Common myeloid progenitor, CD34-positive (primary cell): ENCODE data around the gene C16orf90.
"Not testable (repeated sequence)": the region's sequence is repeated elsewhere in the genome, so short reads cannot be mapped to it uniquely, and the experiment has no call there.

Experiments used
- CTCF ChIA-PET: fragments of 350-600 bp; sonication (Branson Sonifier 250); formaldehyde crosslinking; loops from one replicate; lab custom pipeline; 2021; ENCODE audit warnings: antibody characterized with exemption; lab: Charles Lee
- POLR2A ChIA-PET: fragments of 350-600 bp; sonication (Branson Sonifier 250); formaldehyde crosslinking; loops from one replicate; lab custom pipeline; 2021; ENCODE audit warnings: antibody characterized with exemption; lab: Charles Lee
- DNase-seq, 3 donors: peaks; one replicate each; pipeline versions ENCODE4 v3.0.0 to v3.0.0-alpha.2; 2013
- H3K27ac ChIP-seq, 2 experiments: 1 replicate in 1 of 2; 2 replicates in 1 of 2; pipeline ENCODE4 v1.7.0; 2013; ENCODE audit warnings: inconsistent platforms in 2 of 2, low read length in 2 of 2, mild to moderate bottlenecking in 2 of 2, low read depth in 1 of 2, moderate library complexity in 1 of 2; ENCODE audit not compliant: severe bottlenecking in 2 of 2, insufficient read depth in 1 of 2, poor library complexity in 1 of 2
- H3K27me3 ChIP-seq, 5 experiments: replicated peaks in 2 of 5; 1 replicate in 3 of 5; 2 replicates in 2 of 5; pipeline versions ENCODE4 v1.6.1 to v1.7.0; 2013; ENCODE audit warnings: low read length in 4 of 5, mild to moderate bottlenecking in 2 of 5, moderate library complexity in 2 of 5, inconsistent platforms in 1 of 5; ENCODE audit not compliant: insufficient read depth in 5 of 5, control insufficient read depth in 4 of 5
- H3K36me3 ChIP-seq, 4 experiments: 1 replicate in 2 of 4; 2 replicates in 2 of 4; pipeline versions ENCODE4 v1.6.1 to v1.7.0; 2013; ENCODE audit warnings: low read length in 3 of 4, control low read depth in 1 of 4, mild to moderate bottlenecking in 1 of 4; ENCODE audit not compliant: control insufficient read depth in 4 of 4, insufficient read depth in 4 of 4
- H3K4me1 ChIP-seq, 4 experiments: 1 replicate in 3 of 4; 2 replicates in 1 of 4; pipeline versions ENCODE4 v1.6.1 to v1.7.1; 2013; ENCODE audit warnings: low read length in 3 of 4, mild to moderate bottlenecking in 3 of 4, control low read depth in 1 of 4, inconsistent platforms in 1 of 4, moderate library complexity in 1 of 4; ENCODE audit not compliant: control insufficient read depth in 4 of 4, insufficient read depth in 4 of 4; ENCODE audit errors: control extremely low read depth in 1 of 4
- H3K4me3 ChIP-seq, 7 experiments: 1 replicate in 4 of 7; 2 replicates in 3 of 7; pipeline versions ENCODE4 v1.5.1 to v1.7.0; 2013; ENCODE audit warnings: mild to moderate bottlenecking in 7 of 7, low read length in 6 of 7, moderate library complexity in 6 of 7, inconsistent platforms in 2 of 7, low read depth in 2 of 7, control low read depth in 1 of 7; ENCODE audit not compliant: insufficient read depth in 4 of 7, control insufficient read depth in 1 of 7; ENCODE audit errors: extremely low read depth in 1 of 7
- H3K9me3 ChIP-seq, 5 experiments: 1 replicate in 4 of 5; 2 replicates in 1 of 5; pipeline versions ENCODE4 v1.6.1 to v1.7.1; 2013; ENCODE audit warnings: low read length in 4 of 5, mild to moderate bottlenecking in 2 of 5, inconsistent platforms in 1 of 5, low read depth in 1 of 5, moderate library complexity in 1 of 5; ENCODE audit not compliant: control insufficient read depth in 4 of 5, insufficient read depth in 2 of 5; ENCODE audit errors: control extremely low read depth in 1 of 5
- WGBS: methylation state at CpG from one replicate; pipeline ENCODE4 v1.1.5; 2013; ENCODE audit not compliant: insufficient coverage; 5-methylcytosine and 5-hydroxymethylcytosine counted together

Gene C16orf90

GRCh38 chr16:3532741-3533140 lies 37.5 kb upstream of the C16orf90 start:
- no peaks in the 10 kb centered on the region for H3K4me1 ChIP-seq
- ChIA-PET POLR2A (no interaction called here), CTCF (no interaction called here)
- H3K27ac ChIP-seq, result no peak overlapping the region
- peaks cover 13 to 52% (median 33%) of the 10 kb centered on the region in 4 experiments for H3K36me3 ChIP-seq
- no peak for DNase-seq
- H3K4me3 ChIP-seq, result no peak overlapping the region
- 90% methylated on average over 10 of the region's 12 CpGs for WGBS
- H3K9me3 ChIP-seq, result no peaks in the 10 kb centered on the region
- no peaks in the 10 kb centered on the region for H3K27me3 ChIP-seq

GRCh38 chr16:3530371-3530914 lies 35.2 kb upstream of the C16orf90 start:
- H3K27ac ChIP-seq, result no peak overlapping the region
- ChIA-PET POLR2A (no interaction called here), CTCF (no interaction called here)
- WGBS, result 96% methylated on average over 12 of the region's 12 CpGs
- H3K4me3 ChIP-seq, result no peak overlapping the region
- H3K4me1 ChIP-seq, result no peaks in the 10 kb centered on the region
- no peaks in the 10 kb centered on the region for H3K9me3 ChIP-seq
- peaks cover 14 to 53% (median 36%) of the 10 kb centered on the region in 4 experiments for H3K36me3 ChIP-seq
- DNase-seq, result no peak
- H3K27me3 ChIP-seq, result no peaks in the 10 kb centered on the region

GRCh38 chr16:3529175-3529574 lies 33.9 kb upstream of the C16orf90 start:
- ChIA-PET CTCF (no interaction called here), POLR2A (no interaction called here)
- no peak overlapping the region for H3K27ac ChIP-seq
- no peaks in the 10 kb centered on the region for H3K4me1 ChIP-seq
- no peaks in the 10 kb centered on the region for H3K27me3 ChIP-seq
- no peaks in the 10 kb centered on the region for H3K9me3 ChIP-seq
- DNase-seq, result no peak
- H3K4me3 ChIP-seq, result no peak overlapping the region
- peaks cover 14 to 60% (median 40%) of the 10 kb centered on the region in 4 experiments for H3K36me3 ChIP-seq

GRCh38 chr16:3528406-3528805 lies 33.1 kb upstream of the C16orf90 start:
- 100% methylated on average over 1 of the region's 2 CpGs for WGBS
- POLR2A ChIA-PET, result no interaction called here
- H3K4me3 ChIP-seq, result no peak overlapping the region
- no peaks in the 10 kb centered on the region for H3K27me3 ChIP-seq
- H3K27ac ChIP-seq, result no peak overlapping the region
- DNase-seq, result no peak
- CTCF ChIA-PET, result no interaction called here
- H3K9me3 ChIP-seq, result no peaks in the 10 kb centered on the region
- H3K4me1 ChIP-seq, result no peaks in the 10 kb centered on the region
- H3K36me3 ChIP-seq, result peaks cover 10 to 61% (median 38%) of the 10 kb centered on the region in 4 experiments

- peaks cover 15 to 60% (median 33%) of the 10 kb centered on the region in 4 experiments for H3K36me3 ChIP-seq
- DNase-seq, result peak; percentile 29 to 52 (median 41)
- not testable (repeated sequence) for H3K4me1 ChIP-seq, H3K9me3 ChIP-seq, H3K4me3 ChIP-seq, H3K27me3 ChIP-seq, H3K27ac ChIP-seq
- CTCF ChIA-PET, result interaction anchor here (1.4 to 2.0 kb wide), 4 partner anchors 9 to 128 kb away, joined by 3 to 6 read pairs (median 4); partner anchors contain the start of gene SLX4
- POLR2A ChIA-PET, result interaction anchor here (0.7 kb wide), 1 partner anchor 139 kb away, joined by 3 read pairs; no protein-coding TSS in a partner anchor
- 25% methylated on average over 4 of the region's 12 CpGs for WGBS
Observed at GRCh38 chr16:3527216-3527829, 32.0 kb upstream of the C16orf90 start.

GRCh38 chr16:3525951-3526350 lies 30.7 kb upstream of the C16orf90 start:
- ChIA-PET POLR2A (no interaction called here), CTCF (interaction anchor here (0.5 to 2.6 kb wide), 5 partner anchors 8 to 424 kb away, joined by 3 to 9 read pairs (median 5); no protein-coding TSS in a partner anchor)
- Histone ChIP-seq H3K9me3 (no peaks in the 10 kb centered on the region), H3K36me3 (peaks cover 15 to 63% (median 32%) of the 10 kb centered on the region in 4 experiments), H3K27me3 (no peaks in the 10 kb centered on the region), H3K4me1 (no peaks in the 10 kb centered on the region), H3K4me3 (no peak overlapping the region), H3K27ac (no peak overlapping the region)
- 96% methylated on average over 5 of the region's 5 CpGs for WGBS
- DNase-seq, result no peak

- Histone ChIP-seq H3K9me3 (no peaks in the 10 kb centered on the region), H3K27me3 (no peaks in the 10 kb centered on the region), H3K27ac (no peak overlapping the region), H3K4me1 (no peaks in the 10 kb centered on the region), H3K36me3 (peaks cover 14 to 70% (median 35%) of the 10 kb centered on the region in 4 experiments), H3K4me3 (no peak overlapping the region)
- 100% methylated on average over 3 of the region's 3 CpGs for WGBS
- CTCF ChIA-PET, result interaction anchor here (2.6 kb wide), 1 partner anchor 11 kb away, joined by 9 read pairs; no protein-coding TSS in a partner anchor
- POLR2A ChIA-PET, result no interaction called here
- no peak for DNase-seq
Observed at GRCh38 chr16:3523281-3523680, 28.0 kb upstream of the C16orf90 start.
